Activated CD4-positive, CD25-positive, alpha-beta regulatory T cell treated with anti-CD3 and anti-CD28 coated beads, Interleukin-2, amount 50 U/mL, for 72 hours (primary cell): ENCODE measurements around the gene ANKRD42.
"Not testable (repeated sequence)": the region's sequence is repeated elsewhere in the genome, so short reads cannot be mapped to it uniquely, and the experiment has no call there.

Experiments
- DNase-seq: peaks from one replicate; pipeline ENCODE4 v3.0.0; 2021

Gene ANKRD42

DNA sequence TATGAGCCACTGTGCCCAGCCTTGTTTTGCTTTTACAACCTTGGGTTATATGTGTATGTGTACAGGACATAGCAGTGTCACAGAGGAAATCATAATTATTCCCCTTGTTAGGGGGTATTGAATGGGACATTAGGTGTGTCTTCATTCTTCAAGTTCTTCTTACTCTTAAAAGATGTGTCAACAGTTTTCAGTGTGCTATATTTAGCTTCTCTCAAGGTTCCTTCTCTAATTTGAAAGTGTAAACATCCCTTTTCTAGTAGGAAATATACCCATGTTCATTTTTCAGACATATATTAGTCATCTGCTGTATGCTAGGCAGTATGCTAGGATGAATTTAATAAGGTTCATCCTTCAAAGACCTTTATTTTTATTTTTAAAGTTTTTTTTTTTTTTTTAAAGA is 19.5 kb upstream of the ANKRD42 start:
- no peak for DNase-seq

DNA sequence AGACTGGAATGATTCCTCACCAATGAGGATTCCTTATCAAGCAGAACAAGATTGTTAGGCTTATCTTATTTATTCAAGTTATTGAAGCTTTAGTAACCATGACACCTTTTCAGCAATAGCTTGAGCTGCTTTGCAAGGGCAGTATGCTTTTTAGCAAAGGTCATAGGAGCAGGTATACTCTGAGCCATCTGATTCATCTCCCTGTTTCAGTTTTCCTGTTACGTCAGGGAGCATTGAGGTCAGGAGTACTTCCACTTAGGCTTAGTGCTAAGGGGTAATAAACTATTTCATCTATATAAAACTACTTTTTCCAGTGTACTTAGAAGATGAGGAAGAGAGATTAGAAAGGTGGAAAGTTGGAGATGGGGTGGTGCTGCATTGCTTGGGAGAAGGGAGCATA is 17.7 kb upstream of the ANKRD42 start:
- DNase-seq: no peak

DNA sequence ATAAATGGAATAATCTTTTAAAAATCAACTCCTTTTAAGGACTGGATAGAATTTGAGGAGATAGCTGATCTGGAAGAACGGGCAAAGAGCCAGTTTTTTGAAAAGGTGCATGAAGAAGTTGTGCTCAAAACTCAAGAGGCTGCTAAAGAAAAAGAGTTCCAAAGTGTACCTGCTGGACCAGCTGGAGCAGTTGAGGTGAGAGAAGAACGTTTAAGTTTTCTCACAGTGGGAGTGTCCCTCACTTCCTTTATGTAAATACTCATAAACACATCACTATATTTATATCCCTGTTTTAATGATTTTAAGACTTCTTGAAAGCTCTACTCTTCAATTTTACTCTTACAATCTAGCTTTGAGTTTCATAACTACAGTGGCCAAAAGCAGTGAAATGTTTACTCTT is 11.7 kb upstream of the ANKRD42 start:
- DNase-seq: no peak

DNA sequence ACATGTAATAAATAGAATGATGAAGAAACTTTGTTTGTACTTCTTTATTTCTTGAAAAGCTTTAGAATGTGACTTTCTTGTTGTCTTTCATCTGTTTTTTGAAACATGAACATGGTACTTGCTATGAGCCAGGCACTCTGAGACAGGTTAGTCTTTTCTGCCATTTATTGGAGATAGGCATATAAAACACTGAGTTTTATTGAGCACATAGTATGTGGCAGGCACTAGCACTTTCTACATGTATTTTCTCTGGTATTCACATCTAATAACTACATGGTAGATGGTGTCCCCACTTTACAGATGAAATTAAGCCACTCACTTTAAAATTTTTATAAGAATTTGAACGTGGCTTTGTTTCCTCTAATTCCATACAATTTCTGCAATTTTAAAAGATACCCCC is 7.7 kb upstream of the ANKRD42 start:
- no peak for DNase-seq

DNA sequence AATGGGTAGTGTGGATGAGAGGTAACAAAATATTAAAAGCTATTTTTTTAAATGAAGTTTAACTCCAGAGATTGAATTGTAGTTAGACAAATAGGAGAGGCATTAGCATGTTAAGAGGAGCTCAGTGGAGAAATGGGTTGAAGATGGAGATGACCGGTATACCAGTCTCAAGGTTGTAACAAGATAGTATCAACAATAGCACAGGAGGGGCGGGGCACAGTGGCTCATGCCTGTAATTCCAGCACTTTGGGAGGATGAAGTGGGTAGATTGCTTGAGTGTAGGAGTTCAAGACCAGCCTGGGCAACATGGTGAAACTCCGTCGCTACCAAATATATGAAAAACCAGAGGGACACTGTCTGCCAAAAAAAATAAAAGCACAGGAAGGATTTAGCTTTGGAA is 6.0 kb upstream of the ANKRD42 start:
- no peak for DNase-seq

DNA sequence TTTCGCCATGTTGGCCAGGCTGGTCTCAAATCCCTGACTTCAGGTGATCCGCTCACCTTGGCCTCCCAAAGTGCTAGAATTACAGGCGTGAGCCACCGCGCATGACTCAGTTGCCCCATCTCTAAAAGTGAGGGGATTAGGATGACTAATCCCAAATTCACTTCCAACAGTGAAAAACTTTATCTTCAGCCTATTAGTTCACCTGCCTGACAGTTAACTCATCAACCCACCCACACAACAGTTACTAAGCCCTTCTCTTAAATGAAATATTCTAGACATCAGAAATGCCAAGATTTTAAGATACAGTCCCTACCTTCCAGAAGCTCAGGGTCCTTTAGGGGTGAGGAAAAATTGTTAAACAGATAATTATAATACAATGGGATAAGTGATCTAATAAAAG is 2.0 kb upstream of the ANKRD42 start:
- DNase-seq: no peak

DNA sequence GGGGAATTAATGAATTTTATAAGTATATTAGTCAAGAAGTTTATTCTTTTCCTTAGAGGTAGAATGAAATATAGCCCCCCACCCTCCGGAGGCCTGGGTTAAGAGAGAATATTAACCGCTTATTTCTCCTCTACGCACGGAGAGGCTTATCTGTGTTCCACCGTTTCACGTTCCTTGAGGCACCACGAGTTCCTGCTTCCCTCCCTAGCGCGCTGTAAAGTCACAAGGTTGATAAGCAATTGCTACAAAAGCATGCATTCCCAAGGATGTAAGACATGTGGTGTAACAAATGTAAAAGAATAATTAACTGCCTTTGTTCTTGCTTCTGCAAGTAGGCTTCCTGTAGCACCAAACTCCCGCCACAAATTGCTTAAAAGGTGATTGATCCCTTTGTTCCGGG is 1.5 kb upstream of the ANKRD42 start:
- DNase-seq: no peak

DNA sequence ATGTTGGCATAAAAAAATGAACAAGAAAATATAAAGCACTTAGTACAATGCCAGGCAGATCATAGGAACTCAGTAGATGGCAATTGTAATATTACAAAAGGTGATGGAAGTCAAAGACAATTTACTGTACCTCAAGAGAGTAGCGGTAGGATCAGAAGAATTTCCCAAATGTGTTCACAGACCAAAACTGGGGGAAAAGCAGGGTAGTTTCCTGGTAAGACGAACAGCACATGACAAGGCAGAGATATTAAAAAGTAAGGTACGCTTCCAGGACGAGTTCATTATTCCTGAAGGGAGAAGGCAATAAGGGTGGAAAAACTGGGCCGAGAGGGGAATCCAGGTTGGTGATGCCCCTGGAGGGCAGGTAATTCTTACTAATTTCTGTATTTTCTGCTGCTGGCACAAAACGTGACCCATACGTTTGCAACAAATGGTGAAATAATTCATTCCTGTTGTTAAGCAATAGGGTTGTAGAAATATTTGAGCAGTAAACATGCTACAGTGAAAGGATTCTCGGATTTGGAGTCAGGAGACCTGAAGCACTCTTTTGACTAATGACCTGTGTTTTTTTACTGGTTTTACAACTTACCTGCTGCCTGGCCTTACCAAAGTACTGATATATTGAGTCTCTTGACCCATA is 786 bp upstream of the ANKRD42 start:
- no peak for DNase-seq

DNA sequence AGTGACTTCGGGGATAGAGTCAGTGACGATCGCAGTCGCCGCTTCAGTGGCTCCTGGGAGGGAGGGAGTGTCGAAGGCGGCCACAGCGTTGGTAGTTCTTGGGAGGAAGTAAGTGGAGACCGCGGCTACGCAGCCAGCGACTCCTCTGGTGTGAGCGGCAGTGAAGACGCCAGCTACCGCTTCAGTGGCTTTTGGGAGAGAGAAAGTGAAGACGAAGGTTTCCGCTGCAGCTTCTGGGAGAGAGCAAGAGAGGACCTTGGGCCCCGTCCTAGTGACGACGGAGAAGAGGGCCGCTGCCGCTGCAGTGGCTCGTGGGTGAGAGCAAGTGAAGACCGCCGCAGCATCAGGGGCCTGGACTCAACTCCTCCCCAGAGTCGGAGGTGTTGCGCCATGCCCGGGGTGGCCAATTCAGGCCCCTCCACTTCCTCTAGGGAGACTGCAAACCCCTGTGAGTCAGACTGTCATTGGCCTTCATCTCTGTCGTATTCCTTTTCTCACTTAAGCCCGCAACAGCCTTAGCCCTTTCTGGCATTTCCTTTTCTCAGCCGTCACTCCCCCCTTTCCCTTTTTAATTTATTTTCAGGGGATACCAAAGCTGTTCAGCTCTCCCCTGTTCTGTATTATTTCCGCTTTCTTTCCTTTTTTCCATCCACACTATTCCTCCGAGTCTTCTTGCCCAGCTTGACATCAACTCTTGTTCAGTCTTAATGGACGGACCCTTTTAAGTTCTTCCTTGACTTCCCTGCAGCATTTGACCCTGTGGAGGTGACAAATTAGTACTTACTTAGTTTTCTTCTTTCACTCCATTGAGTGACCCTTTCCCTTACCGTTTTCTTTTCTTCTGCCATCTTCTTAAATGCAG is 1.0 kb downstream of the ANKRD42 start:
- DNase-seq: peak; percentile 52

DNA sequence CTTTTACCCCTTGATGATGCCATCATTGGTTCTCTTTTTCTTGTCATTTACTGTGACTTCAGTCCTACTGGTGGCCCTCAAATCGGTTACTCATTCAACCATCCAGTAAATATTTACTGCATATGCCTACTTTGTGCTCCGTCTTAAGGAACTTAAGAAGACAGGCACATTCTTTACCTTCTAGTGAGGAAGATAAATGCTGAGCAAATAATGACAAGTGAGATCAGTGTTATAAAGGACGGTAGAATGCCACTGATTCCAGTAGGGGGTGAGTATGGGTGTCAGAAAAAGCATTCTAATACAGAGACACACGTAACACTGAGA is 1.6 kb downstream of the ANKRD42 start:
- DNase-seq: no peak

DNA sequence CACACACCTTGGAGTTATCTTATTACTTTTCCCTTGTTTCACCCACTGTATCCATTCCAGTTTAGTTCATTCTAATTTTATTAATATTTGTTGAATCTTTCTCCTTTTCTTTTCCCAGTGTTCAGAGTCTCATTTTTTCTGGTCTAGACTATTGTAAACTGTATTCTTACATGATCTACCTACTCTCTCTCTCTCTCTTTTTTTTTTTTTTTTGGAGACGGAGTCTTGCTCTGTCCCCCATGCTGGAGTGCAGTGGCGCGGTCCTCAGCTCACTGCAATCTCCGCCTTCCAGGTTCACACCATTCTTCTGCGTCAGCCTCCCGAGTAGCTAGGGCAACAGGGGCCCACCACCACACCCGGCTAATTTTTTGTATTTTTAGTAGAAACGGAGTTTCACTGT is 2.1 kb downstream of the ANKRD42 start:
- DNase-seq: no peak

DNA sequence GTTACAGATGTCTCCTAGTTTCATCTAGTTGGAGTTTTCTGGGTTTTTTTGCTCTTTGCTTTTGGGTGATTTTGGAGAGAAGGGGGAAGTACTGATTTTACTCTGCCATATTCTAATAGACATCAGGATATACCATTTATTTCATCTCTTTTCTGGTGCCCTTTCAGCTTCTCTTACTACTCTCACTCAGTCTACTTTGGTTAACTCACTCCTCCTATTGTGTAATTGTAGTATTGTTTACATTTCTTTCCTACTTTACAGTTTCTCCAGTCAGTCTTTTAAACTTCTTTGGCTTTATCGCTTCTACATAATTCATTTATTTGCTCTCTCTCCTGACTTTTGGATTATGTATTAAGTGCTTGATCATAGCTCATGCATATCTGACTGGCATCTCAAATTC is 6.5 kb downstream of the ANKRD42 start:
- DNase-seq: no peak

DNA sequence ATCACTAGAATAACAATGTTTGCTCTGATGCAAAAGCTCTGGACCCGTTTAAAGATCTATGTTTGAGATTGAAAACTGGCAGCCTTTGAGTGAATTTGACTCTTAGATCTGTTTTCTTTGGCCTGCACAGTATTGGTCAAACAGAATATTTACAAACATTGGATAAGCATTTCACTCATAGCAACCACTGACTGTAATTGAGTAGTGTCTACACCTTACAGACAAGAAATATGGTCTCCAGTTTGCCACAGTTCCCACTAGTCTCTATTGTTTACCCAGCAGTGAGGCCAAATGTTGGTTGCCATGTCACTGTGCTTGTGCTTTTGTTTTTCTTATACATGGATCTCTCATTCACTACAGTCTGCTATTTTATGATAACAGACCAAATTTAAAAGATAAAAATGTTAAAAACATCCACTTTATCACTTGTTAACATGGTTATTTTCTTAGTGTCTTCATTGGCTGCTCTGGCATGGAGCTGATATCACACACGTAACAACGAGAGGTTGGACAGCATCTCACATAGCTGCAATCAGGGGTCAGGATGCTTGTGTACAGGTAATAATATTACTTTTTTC is 12.2 kb downstream of the ANKRD42 start:
- DNase-seq: no peak

DNA sequence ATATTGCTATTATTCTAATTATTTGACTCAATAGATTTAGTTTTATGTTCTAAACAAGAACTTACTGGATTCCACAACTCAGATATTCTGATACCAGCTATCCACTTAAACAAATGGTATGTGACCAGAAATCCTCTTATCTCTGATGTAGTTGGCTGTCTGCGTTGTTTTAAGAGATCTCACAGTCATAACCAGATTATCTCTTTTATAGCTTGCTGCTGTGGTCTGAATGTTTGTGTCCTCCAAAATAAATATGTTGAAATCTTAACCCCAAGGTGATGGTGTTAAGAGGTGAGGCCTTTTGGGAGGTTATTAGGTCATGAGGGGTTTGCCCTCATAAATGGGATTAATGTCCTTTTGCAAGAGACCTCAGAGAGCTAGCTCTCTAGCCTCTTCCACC is 12.7 kb downstream of the ANKRD42 start:
- DNase-seq: no peak

DNA sequence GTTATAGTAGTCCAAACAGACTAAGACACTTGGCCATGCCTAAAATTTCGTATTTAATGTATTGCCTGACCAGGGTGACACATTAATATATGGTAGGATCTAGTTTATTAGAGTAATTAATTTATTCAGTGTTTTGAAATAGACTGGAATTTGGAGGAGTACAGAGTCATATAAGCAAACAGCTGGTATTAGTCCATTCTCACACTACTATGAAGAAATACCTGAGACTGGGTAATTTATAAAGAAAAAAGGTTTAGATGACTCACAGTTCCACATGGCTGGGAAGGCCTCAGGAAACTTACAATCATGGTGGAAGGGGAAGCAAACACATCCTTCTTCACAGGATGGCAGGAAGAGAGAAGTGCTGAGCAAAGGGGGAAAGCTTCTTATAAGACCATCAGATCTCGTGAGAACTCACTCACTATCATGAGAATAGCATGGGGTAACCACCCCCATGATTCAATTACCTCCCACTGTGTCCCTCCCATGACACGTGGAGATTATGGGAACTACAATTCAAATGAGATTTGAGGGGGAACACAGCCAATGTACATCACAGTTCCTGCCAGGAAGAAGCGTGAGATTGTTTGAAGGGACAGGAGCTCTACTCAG is 13.4 kb downstream of the ANKRD42 start:
- DNase-seq: not testable (repeated sequence)

DNA sequence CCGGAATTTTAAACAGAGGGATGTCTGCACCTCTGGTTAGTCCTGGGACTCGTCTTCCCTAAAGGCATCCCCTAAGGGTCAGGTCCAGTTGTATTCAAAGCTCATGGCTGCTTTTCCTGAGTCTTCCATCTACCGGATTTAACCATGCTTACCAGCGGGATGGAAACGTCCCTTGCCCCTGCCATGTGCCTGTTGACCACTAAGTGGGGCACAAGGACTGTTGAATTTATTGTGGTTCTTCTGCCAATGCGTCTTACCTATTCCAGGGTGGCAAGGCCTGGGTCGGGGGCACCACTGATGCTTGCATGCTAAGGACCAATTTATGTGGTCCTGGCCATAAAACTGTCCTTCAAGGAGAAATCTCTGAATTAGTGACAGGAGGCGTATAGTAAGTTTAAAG is 25.6 kb downstream of the ANKRD42 start:
- DNase-seq: no peak

DNA sequence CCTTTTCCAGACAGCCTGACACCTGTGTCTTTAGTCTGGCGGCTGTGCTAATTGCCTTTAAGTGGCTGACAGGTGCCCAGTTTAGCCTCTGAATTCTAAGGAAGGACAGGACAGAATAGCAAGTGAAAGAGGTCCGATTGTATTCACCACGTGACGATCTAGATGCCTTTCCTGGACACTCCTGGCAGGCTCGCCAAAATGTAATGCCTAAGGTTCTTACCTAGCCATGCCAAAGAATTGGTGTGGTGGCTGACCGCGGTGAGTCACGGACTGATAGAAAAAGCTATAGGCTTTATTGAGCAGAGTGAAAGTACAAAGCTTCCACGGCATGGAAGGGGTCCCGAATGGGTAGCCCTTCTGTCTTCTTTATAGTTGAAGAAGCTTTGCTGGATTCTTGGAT is 26.7 kb downstream of the ANKRD42 start:
- DNase-seq: no peak

DNA sequence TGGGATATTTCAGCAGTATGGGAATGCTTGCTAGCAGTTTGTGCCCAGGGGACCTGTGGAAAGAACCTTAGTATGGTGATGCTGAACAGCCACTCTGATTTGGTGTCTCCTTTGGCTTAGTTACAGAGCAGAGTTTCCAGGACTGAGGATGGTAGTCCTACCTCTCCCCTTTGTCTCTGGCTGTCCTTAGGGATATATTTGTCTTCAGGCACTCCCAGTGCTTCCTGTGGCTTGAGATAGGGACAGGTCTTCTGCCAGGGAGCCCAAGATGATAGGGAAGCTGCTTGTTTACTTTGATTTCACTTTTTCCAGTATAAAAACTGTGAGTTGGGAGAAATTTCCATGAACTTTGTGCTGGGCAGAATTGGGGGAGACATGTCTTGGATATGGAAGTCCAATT is 28.2 kb downstream of the ANKRD42 start:
- no peak for DNase-seq

DNA sequence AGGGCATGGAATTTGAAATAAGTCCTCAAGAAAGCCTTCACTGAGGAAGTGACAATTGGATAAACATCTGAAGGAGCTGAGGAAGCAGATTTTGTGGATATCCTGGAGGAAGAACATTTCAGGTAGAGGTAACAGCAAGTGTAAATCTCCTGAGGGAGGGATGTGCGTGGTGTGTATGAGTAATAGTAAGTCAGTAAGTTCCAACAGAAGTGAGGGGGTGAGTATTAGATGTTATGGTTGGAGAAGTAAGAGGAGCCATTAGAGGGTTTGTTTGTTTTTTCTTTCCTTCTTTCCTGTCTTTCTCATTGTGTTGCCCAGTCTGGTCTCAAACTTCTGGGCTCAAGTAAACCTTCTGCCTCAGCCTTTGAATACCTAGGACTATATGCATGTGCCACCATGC is 29.0 kb downstream of the ANKRD42 start:
- DNase-seq: no peak

DNA sequence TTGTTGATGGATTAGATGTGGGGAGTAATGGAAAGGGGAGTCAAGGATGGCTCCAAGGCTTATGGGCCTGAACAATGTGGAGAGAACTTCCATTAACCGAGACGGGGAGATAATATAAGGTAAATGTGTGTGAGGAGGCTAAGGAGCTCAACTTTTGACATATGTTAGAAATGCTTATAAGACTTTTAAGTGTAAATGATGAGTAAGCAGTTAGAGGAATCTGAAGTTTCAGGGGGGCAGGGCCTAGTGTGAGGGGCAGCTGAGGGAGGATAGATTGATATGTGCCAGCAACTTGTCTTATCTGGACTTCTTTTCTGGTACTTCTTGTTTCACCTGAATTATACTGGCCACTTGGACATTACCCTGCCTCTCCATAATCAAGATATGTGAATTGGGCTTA is 29.9 kb downstream of the ANKRD42 start:
- DNase-seq: no peak

DNA sequence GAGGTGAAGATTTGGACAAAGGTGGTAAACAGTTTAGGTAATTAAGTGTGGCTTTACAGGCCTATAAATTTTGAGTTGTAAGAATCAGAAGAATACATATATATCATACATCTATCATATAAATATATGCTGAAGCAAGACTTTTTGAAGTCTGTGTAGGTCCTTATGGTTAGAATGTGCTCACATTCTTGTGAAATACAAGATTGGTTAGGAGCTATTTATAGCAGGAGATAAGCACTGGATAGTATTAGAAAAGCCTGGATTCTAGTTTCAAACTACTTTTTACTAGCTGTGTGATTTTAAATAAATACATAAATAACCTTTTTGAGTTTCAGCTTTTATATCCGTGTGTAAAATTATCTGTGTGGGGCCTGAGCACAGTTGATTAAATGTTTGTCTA is 42.3 kb downstream of the ANKRD42 start:
- no peak for DNase-seq

DNA sequence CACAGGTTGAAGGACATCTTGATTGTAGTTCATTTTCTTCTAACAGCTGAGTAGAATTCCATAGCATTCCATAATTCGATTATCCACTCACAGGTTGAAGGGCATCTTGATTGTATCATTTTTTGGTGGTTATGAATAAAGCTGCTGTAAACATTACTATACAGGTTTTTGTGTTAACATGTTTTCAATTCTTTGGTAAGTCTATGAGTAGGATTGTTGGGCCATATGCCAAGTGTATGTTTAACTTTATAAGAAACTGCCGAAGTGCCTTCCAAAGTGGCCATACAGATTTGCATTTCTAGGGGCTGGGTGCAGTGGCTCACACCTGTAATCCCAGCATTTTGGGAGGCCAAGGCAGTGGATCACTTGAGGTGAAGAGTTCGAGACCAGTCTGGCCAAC is 44.6 kb downstream of the ANKRD42 start:
- DNase-seq: no peak

DNA sequence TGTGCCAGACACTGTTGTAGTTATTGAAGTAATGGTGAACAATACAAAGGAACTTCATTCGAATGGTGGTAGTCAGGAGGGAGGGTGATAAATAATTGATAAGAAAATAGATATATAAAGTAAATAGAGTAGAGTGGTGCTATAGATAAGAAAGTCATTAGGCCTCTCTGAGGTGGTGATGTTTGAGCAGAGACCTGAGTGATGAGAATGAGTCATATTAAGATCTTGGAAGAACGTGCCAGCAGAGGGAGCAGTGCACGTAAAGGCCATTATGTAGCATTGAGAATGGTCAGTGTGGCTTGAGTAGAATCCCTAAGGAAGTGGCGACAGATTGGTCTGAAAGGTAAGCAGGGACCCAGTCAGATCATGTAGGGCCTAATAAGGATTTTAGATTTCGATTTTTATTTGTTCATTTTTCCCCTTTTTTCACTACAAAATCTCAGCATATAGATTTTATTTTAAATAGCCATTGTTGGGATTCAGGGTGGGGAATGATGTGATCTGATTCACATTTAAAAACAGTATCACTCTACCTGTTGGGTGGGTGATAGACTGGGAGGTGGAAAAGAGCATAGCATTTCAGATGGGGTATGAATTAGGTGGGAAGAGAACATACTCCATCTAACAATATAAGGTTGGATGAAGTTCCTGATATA is 47.9 kb downstream of the ANKRD42 start:
- no peak for DNase-seq

DNA sequence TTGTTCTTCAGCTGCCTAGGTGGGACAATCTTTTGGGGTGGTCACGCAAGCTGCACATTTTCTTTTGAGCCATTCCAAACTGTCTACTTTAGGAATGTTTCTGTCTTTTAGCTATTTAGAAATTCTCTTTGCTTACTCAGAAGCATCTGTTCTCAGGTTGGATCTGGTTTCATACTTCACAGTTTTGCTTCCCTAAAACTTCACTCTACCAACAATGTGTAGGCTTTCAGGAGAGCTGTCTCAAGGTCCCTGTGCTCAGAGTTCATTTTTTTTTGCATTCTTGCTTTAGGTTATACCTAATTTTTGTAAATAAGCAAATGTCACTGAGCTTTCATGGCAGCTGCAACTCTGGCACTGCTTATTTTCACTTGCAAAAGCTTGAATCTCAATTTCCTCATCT is 55.9 kb downstream of the ANKRD42 start:
- DNase-seq: no peak
